Measurements from ENCODE around the gene SSTR3. TPM values are rescaled to one million over a fixed set of nuclear protein-coding genes. Genes with fewer than 3 reads are reported as not detected.

SSTR3 gene
- total and polyA plus RNA-seq, 9 of the 15 experiments (the other 6 are each of a cell fraction or from before 2014, with no cell fraction given), result 0.03 TPM; not detected in 8

GRCh38 chr22:37218399-37218770 lies 6.1 kb upstream of the SSTR3 start:
- Histone ChIP-seq H3K9ac (ENCODE audit: insufficient read depth in 1 of 2, low read depth in 2 of 2, low read length in 2 of 2) (no peak overlapping the region), H3K4me2 (ENCODE audit: insufficient read depth, low read length) (no peak overlapping the region), H3K27me3 (ENCODE audit: control insufficient read depth in 2 of 2, insufficient read depth in 2 of 2, low read length in 2 of 2) (peaks cover 0 to 7% of the 10 kb centered on the region in 2 experiments; a peak in 2 of 5 replicates), H3K36me3 (ENCODE audit: control insufficient read depth, insufficient read depth, low read length) (no peaks in the 10 kb centered on the region), H3K9me1 (ENCODE audit: control insufficient read depth, insufficient read depth, low read length) (no peaks in the 10 kb centered on the region), H4K20me1 (replicated peaks; ENCODE audit: control insufficient read depth, insufficient read depth, low read length) (no peaks in the 10 kb centered on the region), H3K9me3 (replicated peaks; ENCODE audit: control insufficient read depth, insufficient read depth, low read depth, low read length) (no peaks in the 10 kb centered on the region), H3K4me1 (replicated peaks in 1 of 2; ENCODE audit: control insufficient read depth in 2 of 2, insufficient read depth in 2 of 2, low read length in 2 of 2) (no peaks in the 10 kb centered on the region; a peak in 2 of 5 replicates), H3K79me2 (ENCODE audit: control insufficient read depth, insufficient read depth, low read length) (no peaks in the 10 kb centered on the region), H3K4me3 (no peak overlapping the region), H2AFZ (ENCODE audit: low read depth, low read length) (no peak overlapping the region), H3K27ac (ENCODE audit: extremely low read depth, low read depth, low read length) (no peak overlapping the region)
- TF ChIP-seq SMARCA5 (IDR thresholded peaks at IDR 0.05) (no peak), CHD4 (IDR thresholded peaks at IDR 0.05; ENCODE audit: insufficient read depth, insufficient replicate concordance, low read depth, low read length, poor library complexity, severe bottlenecking) (no peak), ZBTB7A (IDR thresholded peaks at IDR 0.05; ENCODE audit: borderline replicate concordance, control insufficient read depth, low read depth, low read length) (no peak), ETV5 (CRISPR knock-in tag; IDR thresholded peaks at IDR 0.05; ENCODE audit: low read depth) (no peak), HDAC8 (tag; IDR thresholded peaks at IDR 0.05) (no peak), KDM1A (IDR thresholded peaks at IDR 0.05) (no peak), ZNF197 (CRISPR knock-in tag; IDR thresholded peaks at IDR 0.05; ENCODE audit: low read depth) (no peak), FOSL1 (tag; conservative IDR thresholded peaks at IDR 0.05) (no peak), ESRRB (CRISPR knock-in tag; IDR thresholded peaks at IDR 0.05; ENCODE audit: borderline replicate concordance) (no peak), CHD2 (IDR thresholded peaks at IDR 0.05; ENCODE audit: low read depth, low read length) (no peak)
- ChIA-PET POLR2A (interaction anchor here (1.3 kb wide), 1 partner anchor 10 kb away, joined by 4 read pairs; no protein-coding TSS in a partner anchor), CTCF (ENCODE audit: low intra/inter-chr PET ratio) (no interaction called here)
- intact Hi-C loops (cut with micrococcal nuclease), result no loop called here
- DNase-seq (ENCODE audit: extremely low read depth in 1 of 4, low spot score in 3 of 4), result no peak
- in situ Hi-C loops (cut with MboI), result no loop called here
- FAIRE-seq, result no peak
- ATAC-seq, result no peak
- BruUV-seq (replicated peaks), result no TSS peak
- 21% methylated on average over 4 of the region's 6 CpGs for WGBS (ENCODE audit: insufficient coverage, low coverage, missing lambda C conversion rate)

All from K562 (cell line).